Eye (tissue), 1 donor: ENCODE data around the gene NCOA3.
"Not testable (repeated sequence)": the region's sequence is repeated elsewhere in the genome, so short reads cannot be mapped to it uniquely, and the experiment has no call there.

Source experiments
- DNase-seq: peaks from one replicate; pipeline ENCODE4 v3.0.0-alpha.2; 2015

The NCOA3 gene

GRCh38 chr20:47475419-47476044 is 26.2 kb upstream of the NCOA3 start:
- no peak for DNase-seq

- no peak for DNase-seq
Measured at GRCh38 chr20:47476452-47476851, 25.2 kb upstream of the NCOA3 start.

- DNase-seq = no peak
Measured at GRCh38 chr20:47479093-47479492, 22.6 kb upstream of the NCOA3 start.

- no peak for DNase-seq
Measured at GRCh38 chr20:47479506-47479905, 22.2 kb upstream of the NCOA3 start.

- DNase-seq = no peak
Measured at GRCh38 chr20:47480239-47480638, 21.4 kb upstream of the NCOA3 start.

- DNase-seq = no peak
Measured at GRCh38 chr20:47480705-47481104, 21.0 kb upstream of the NCOA3 start.

GRCh38 chr20:47481330-47482216 is 20.1 kb upstream of the NCOA3 start:
- DNase-seq = no peak

GRCh38 chr20:47482705-47483104 is 19.0 kb upstream of the NCOA3 start:
- no peak for DNase-seq

- no peak for DNase-seq
Measured at GRCh38 chr20:47484303-47484702, 17.4 kb upstream of the NCOA3 start.

- DNase-seq = no peak
Measured at GRCh38 chr20:47487175-47487917, 14.3 kb upstream of the NCOA3 start.

- DNase-seq = no peak
Measured at GRCh38 chr20:47489448-47489872, 12.2 kb upstream of the NCOA3 start.

GRCh38 chr20:47490795-47491194 is 10.9 kb upstream of the NCOA3 start:
- no peak for DNase-seq

- no peak for DNase-seq
Measured at GRCh38 chr20:47492284-47492683, 9.4 kb upstream of the NCOA3 start.

GRCh38 chr20:47493175-47493962 is 8.3 kb upstream of the NCOA3 start:
- DNase-seq = peak; percentile 81

- DNase-seq = no peak
Measured at GRCh38 chr20:47493963-47494293, 7.8 kb upstream of the NCOA3 start.

- not testable (repeated sequence) for DNase-seq
Measured at GRCh38 chr20:47494606-47495005, 7.1 kb upstream of the NCOA3 start.

GRCh38 chr20:47496118-47496517 is 5.6 kb upstream of the NCOA3 start:
- DNase-seq = no peak

GRCh38 chr20:47498606-47499005 is 3.1 kb upstream of the NCOA3 start:
- no peak for DNase-seq

- no peak for DNase-seq
Measured at GRCh38 chr20:47499053-47499452, 2.6 kb upstream of the NCOA3 start.

GRCh38 chr20:47500082-47500481 is 1.6 kb upstream of the NCOA3 start:
- not testable (repeated sequence) for DNase-seq

- no peak for DNase-seq
Measured at GRCh38 chr20:47500554-47500953, 1.1 kb upstream of the NCOA3 start.

- no peak for DNase-seq
Measured at GRCh38 chr20:47501116-47501481, 588 bp upstream of the NCOA3 start.
